Bone marrow (tissue), 2 donors: ENCODE measurements around the gene RBM4.
"Not testable (repeated sequence)": the region's sequence is repeated elsewhere in the genome, so short reads cannot be mapped to it uniquely, and the experiment has no call there.

Experiments used
- DNase-seq, 2 donors: peaks; one replicate each; lab custom pipeline; 2025; lab: John Stamatoyannopoulos, UW

Gene RBM4

GRCh38 chr11:66638177-66639065, at the start of gene RBM4:
Gene RBM4, plus strand, starts transcription at chr11:66638703. Its CDS starts 1,009 bp downstream, at chr11:66639712.
- peak; percentile 69 to 99 for DNase-seq

GRCh38 chr11:66589315-66589714, 49.2 kb upstream of the RBM4 start:
- not testable (repeated sequence) for DNase-seq

GRCh38 chr11:66589996-66590675, 48.4 kb upstream of the RBM4 start:
- DNase-seq: no peak

- no peak for DNase-seq
These were observed 47.3 kb upstream of the RBM4 start for GRCh38 chr11:66591175-66591574.

GRCh38 chr11:66592457-66593302, 45.8 kb upstream of the RBM4 start, which contains the start of the genes CCDC87 and CCS:
Gene CCDC87, minus strand, starts transcription at chr11:66593063. Its CDS starts 48 bp downstream, at chr11:66593015.
Gene CCS, plus strand, starts transcription at chr11:66593185. Its CDS starts 77 bp downstream, at chr11:66593262.
- DNase-seq: peak; percentile 93 to 94

GRCh38 chr11:66593303-66593635, 45.2 kb upstream of the RBM4 start:
- DNase-seq: no peak

- DNase-seq: no peak
These were observed 44.9 kb upstream of the RBM4 start for GRCh38 chr11:66593650-66594049.

GRCh38 chr11:66595245-66595904, 43.1 kb upstream of the RBM4 start:
- DNase-seq: peak in 1 of 2 donors; percentile 37

GRCh38 chr11:66598993-66599392, 39.5 kb upstream of the RBM4 start:
- no peak for DNase-seq

GRCh38 chr11:66600219-66600618, 38.3 kb upstream of the RBM4 start:
- DNase-seq: no peak

GRCh38 chr11:66600631-66601233, 37.8 kb upstream of the RBM4 start:
- DNase-seq: no peak

- no peak for DNase-seq
These were observed 35.4 kb upstream of the RBM4 start for GRCh38 chr11:66603072-66603471.

- DNase-seq: no peak
These were observed 34.3 kb upstream of the RBM4 start for GRCh38 chr11:66604155-66604554.

- not testable (repeated sequence) for DNase-seq
These were observed 31.9 kb upstream of the RBM4 start for GRCh38 chr11:66606608-66607007.

- DNase-seq: no peak
These were observed 31.2 kb upstream of the RBM4 start for GRCh38 chr11:66607126-66607834.

- no peak for DNase-seq
These were observed 28.5 kb upstream of the RBM4 start for GRCh38 chr11:66609721-66610617.

- DNase-seq: no peak
These were observed 26.0 kb upstream of the RBM4 start for GRCh38 chr11:66612458-66612857.

GRCh38 chr11:66614073-66614472, 24.4 kb upstream of the RBM4 start:
- no peak for DNase-seq

GRCh38 chr11:66616379-66617154, 21.9 kb upstream of the RBM4 start, which contains the start of gene RBM14:
Gene RBM14, plus strand, starts transcription at chr11:66616630. Its CDS starts 91 bp downstream, at chr11:66616721.
- peak; percentile 93 to 96 for DNase-seq
